PC-9 (cell line): Measurements from ENCODE around the gene CD209. TPM values are rescaled to one million over a fixed set of nuclear protein-coding genes. Genes with fewer than 3 reads are reported as not detected.

ENCODE experiments used
- BruUV-seq: library from RNA; stranded (reverse); fragments of 400-500 nt; replicated peaks from 2 replicates; lab custom pipeline; 2021; lab: Mats Ljungman, UMichigan
- CTCF ChIA-PET: fragments of 300-600 bp; sonication (Branson Sonifier 250); formaldehyde crosslinking; loops from one replicate; lab custom pipeline; 2022; ENCODE audit warnings: antibody characterized with exemption; lab: Charles Lee
- POLR2A ChIA-PET: fragments of 300-600 bp; sonication (Branson Sonifier 250); formaldehyde crosslinking; loops from one replicate; lab custom pipeline; 2022; ENCODE audit warnings: antibody characterized with exemption; ENCODE audit not compliant: unreplicated experiment; lab: Charles Lee
- DNase-seq, 2 experiments: peaks; one replicate each; pipeline versions ENCODE4 v3.0.0 to v3.0.0-alpha.2; 2015 to 2022; ENCODE audit warnings: mixed read lengths in 1 of 2
- H2AFZ ChIP-seq: fragments of 200-600 bp; sonication (generic); 2 replicates; pipeline ENCODE4 v1.8.1; 2017; ENCODE audit warnings: antibody characterized with exemption
- H3F3A ChIP-seq: fragments of 200-600 bp; sonication (generic); 2 replicates; pipeline ENCODE4 v1.8.1; 2017; ENCODE audit warnings: antibody characterized with exemption, mild to moderate bottlenecking, low read depth; ENCODE audit not compliant: insufficient read depth
- H3K27ac ChIP-seq: fragments of 200-600 bp; sonication (generic); 2 replicates; pipeline ENCODE4 v1.6.1; 2016; ENCODE audit warnings: mixed run types
- H3K27me3 ChIP-seq: fragments of 200-600 bp; sonication (generic); 2 replicates; pipeline ENCODE4 v1.6.1; 2016; ENCODE audit warnings: low read depth, mixed run types; ENCODE audit not compliant: insufficient read depth
- H3K36me3 ChIP-seq: fragments of 200-600 bp; sonication (generic); 2 replicates; pipeline ENCODE4 v1.6.1; 2016; ENCODE audit warnings: low read depth, mixed run types
- H3K4me1 ChIP-seq: fragments of 200-600 bp; sonication (generic); replicated peaks from 2 replicates; pipeline ENCODE4 v1.6.1; 2016; ENCODE audit warnings: mixed run types; ENCODE audit not compliant: insufficient read depth
- H3K4me2 ChIP-seq: fragments of 200-600 bp; sonication (generic); 2 replicates; pipeline ENCODE4 v1.6.1; 2017; ENCODE audit warnings: mixed run types
- H3K4me3 ChIP-seq: fragments of 200-600 bp; sonication (generic); 2 replicates; pipeline ENCODE4 v1.6.1; 2016; ENCODE audit warnings: mixed run types
- H3K79me2 ChIP-seq: fragments of 200-600 bp; sonication (generic); 2 replicates; pipeline ENCODE4 v1.6.1; 2017; ENCODE audit warnings: low read depth, mixed run types
- H3K9me2 ChIP-seq: fragments of 200-600 bp; sonication (generic); 2 replicates; pipeline ENCODE4 v1.8.1; 2017; ENCODE audit warnings: mild to moderate bottlenecking; ENCODE audit not compliant: insufficient read depth
- H3K9me3 ChIP-seq: fragments of 200-600 bp; sonication (generic); 2 replicates; pipeline ENCODE4 v1.8.1; 2016; ENCODE audit warnings: low read depth; ENCODE audit not compliant: insufficient read depth
- H4K20me1 ChIP-seq: fragments of 200-600 bp; sonication (generic); 2 replicates; pipeline ENCODE4 v1.8.1; 2017; ENCODE audit not compliant: insufficient read depth
- EZH2 ChIP-seq: fragments of 200-600 bp; sonication (generic); IDR thresholded peaks from 2 replicates; pipeline ENCODE4 v1.8.0; 2017; ENCODE audit warnings: antibody characterized with exemption, low read depth
- intact Hi-C: fragments of 100-400 bp; cut with micrococcal nuclease; formaldehyde crosslinking; loops from one replicate; pipeline ENCODE4 v1.10.0; 2022; ENCODE audit not compliant: unreplicated experiment
- total RNA-seq: library from RNA; stranded (reverse); gene quantifications from 2 replicates; pipeline ENCODE4 v1.2.3, GENCODE V29; 2021
- TF ChIP-seq, protein P1 (sequence below): fragments of 200-600 bp; sonication (generic); conservative IDR thresholded peaks from 2 replicates; pipeline ENCODE4 v1.6.1; 2017; ENCODE audit warnings: mixed run types, antibody characterized with exemption, mild to moderate bottlenecking, moderate library complexity

Gene CD209
- total RNA-seq, 1 experiment from 2014 or later: not detected

DNA sequence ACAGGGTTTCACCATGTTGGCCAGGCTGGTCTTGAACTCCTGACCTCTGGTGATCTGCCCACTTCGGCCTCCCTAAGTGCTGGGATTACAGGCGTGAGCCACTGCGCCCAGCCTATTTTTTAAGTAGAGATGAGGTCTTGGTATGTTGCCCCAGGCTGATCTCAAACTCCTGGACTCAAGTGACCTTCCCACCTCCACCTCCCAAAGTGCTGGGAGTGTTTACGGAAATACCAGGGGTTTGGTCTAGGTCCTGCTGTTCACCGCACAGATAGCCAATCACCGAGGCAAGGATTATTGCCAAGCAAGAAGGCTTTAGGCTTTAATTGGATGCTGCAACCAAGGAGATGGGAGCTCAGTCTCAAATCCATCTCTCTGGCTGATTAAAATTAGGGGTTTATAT is 27.0 kb downstream of the CD209 start:
- no peaks in the 10 kb centered on the region for H3F3A ChIP-seq
- 0 out of 2 replicates have a peak, but pooled peaks cover 3% of the 10 kb centered on the region for H3K9me3 ChIP-seq
- DNase-seq: no peak
- no peak overlapping the region for H3K4me3 ChIP-seq
- no peaks in the 10 kb centered on the region for H3K79me2 ChIP-seq
- H3K27ac ChIP-seq: no peak overlapping the region
- no peak overlapping the region for H2AFZ ChIP-seq
- H3K36me3 ChIP-seq: no peaks in the 10 kb centered on the region
- ChIA-PET POLR2A (interaction anchor here (0.6 kb wide), 1 partner anchor 352 kb away, joined by 6 read pairs; no protein-coding TSS in a partner anchor), CTCF (no interaction called here)
- no peak overlapping the region for H3K4me2 ChIP-seq
- no peaks in the 10 kb centered on the region for H4K20me1 ChIP-seq
- no peaks in the 10 kb centered on the region for H3K9me2 ChIP-seq
- no TSS peak for BruUV-seq
- peaks cover 11% of the 10 kb centered on the region; the same call in 1 of the 2 replicates for H3K27me3 ChIP-seq
- intact Hi-C loops: no loop called here
- no peaks in the 10 kb centered on the region for H3K4me1 ChIP-seq
- TF ChIP-seq, protein P1, sequence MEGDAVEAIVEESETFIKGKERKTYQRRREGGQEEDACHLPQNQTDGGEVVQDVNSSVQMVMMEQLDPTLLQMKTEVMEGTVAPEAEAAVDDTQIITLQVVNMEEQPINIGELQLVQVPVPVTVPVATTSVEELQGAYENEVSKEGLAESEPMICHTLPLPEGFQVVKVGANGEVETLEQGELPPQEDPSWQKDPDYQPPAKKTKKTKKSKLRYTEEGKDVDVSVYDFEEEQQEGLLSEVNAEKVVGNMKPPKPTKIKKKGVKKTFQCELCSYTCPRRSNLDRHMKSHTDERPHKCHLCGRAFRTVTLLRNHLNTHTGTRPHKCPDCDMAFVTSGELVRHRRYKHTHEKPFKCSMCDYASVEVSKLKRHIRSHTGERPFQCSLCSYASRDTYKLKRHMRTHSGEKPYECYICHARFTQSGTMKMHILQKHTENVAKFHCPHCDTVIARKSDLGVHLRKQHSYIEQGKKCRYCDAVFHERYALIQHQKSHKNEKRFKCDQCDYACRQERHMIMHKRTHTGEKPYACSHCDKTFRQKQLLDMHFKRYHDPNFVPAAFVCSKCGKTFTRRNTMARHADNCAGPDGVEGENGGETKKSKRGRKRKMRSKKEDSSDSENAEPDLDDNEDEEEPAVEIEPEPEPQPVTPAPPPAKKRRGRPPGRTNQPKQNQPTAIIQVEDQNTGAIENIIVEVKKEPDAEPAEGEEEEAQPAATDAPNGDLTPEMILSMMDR: no peak
- TF ChIP-seq EZH2: no peak

- Histone ChIP-seq H3K4me2 (no peak overlapping the region), H4K20me1 (no peaks in the 10 kb centered on the region), H3K27ac (no peak overlapping the region), H3K9me2 (no peaks in the 10 kb centered on the region), H3K4me3 (no peak overlapping the region), H3K4me1 (no peaks in the 10 kb centered on the region), H3K9me3 (0 out of 2 replicates have a peak, but pooled peaks cover 3% of the 10 kb centered on the region), H2AFZ (no peak overlapping the region), H3F3A (no peaks in the 10 kb centered on the region), H3K36me3 (no peaks in the 10 kb centered on the region), H3K27me3 (peaks cover 11% of the 10 kb centered on the region; the same call in 1 of the 2 replicates), H3K79me2 (no peaks in the 10 kb centered on the region)
- BruUV-seq: no TSS peak
- DNase-seq: no peak
- ChIA-PET POLR2A (no interaction called here), CTCF (no interaction called here)
- intact Hi-C loops: no loop called here
- TF ChIP-seq, protein P1: no peak
- no peak for TF ChIP-seq EZH2
Observed at GRCh38 chr19:7718668-7719067, 28.7 kb downstream of the CD209 start.

DNA sequence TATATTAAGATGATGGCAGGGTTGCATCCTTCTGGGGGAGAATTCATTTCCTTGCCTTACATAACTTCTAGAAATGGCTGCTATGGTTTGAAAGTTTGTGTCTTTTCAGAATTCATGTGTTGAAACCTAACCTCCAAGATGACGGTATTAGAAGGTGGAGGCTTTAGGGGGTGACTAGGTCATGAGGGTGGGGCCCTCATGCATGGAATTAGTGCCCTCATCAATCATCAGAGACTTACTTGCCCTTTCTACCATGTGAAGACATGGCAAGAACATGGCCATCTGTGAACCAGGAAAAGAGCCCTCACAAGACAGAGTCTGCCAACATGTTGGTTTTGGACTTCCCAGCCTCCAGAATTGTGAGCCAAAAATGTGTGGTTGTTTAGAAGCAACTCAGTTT is 30.6 kb downstream of the CD209 start:
- no peak for DNase-seq
- no TSS peak for BruUV-seq

More for the DNA sequence above, 30.6 kb downstream of the CD209 start:
- CTCF ChIA-PET: no interaction called here
- no peak for TF ChIP-seq EZH2
- TF ChIP-seq, protein P1: no peak
- H2AFZ ChIP-seq: no peak overlapping the region
- no peak overlapping the region for H3K4me3 ChIP-seq
- no peaks in the 10 kb centered on the region for H3K36me3 ChIP-seq
- no peaks in the 10 kb centered on the region for H3K9me2 ChIP-seq
- H3K4me2 ChIP-seq: no peak overlapping the region
- no peaks in the 10 kb centered on the region for H3F3A ChIP-seq
- POLR2A ChIA-PET: no interaction called here
- H3K4me1 ChIP-seq: no peaks in the 10 kb centered on the region
- intact Hi-C loops: no loop called here
- H4K20me1 ChIP-seq: no peaks in the 10 kb centered on the region
- no peaks in the 10 kb centered on the region for H3K79me2 ChIP-seq
- H3K9me3 ChIP-seq: 0 out of 2 replicates have a peak, but pooled peaks cover 3% of the 10 kb centered on the region
- H3K27ac ChIP-seq: no peak overlapping the region
- H3K27me3 ChIP-seq: peaks cover 5% of the 10 kb centered on the region; the same call in 1 of the 2 replicates
